Measurements from ENCODE around the gene RNLS. TPM values are rescaled to one million over a fixed set of nuclear protein-coding genes. Genes with fewer than 3 reads are reported as not detected.

The RNLS gene
- total and polyA plus RNA-seq, 2 donors from 2014 or later, result 19.5 to 21.1 TPM

DNA sequence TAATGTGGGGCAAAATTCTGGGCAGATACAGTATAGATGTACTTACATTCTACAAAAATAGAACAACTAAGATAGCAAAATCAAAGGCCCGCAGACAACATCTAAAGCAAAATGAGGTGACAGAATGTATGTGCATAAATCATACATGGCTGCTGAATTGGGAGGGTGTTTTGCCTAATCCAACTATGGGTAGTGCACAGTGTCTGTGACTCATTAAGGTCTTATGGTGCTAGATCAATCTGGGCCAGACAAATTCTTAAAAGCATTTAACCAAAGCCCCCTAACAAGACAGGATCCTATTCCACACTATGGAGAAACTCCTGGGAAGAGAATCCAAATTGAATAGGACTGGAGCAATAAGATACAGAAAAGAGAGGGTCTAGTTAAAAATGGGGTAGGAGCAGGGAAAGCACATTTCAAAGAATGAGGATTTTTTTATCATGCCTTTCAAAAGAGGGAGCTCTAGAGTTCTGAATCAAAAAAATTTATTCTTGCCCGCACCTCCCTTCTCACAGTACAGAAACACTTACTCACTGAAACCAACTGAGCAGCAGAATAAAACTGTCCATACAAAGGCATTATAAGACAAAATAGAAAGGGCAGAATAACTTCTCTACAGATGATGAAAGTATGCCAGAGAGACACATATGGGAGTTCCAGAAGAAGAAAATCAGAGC lies 181.3 kb downstream of the RNLS start:
- FAIRE-seq (no peak), DNase-seq (no peak)
- Histone ChIP-seq H3K9me3 (ENCODE audit: control insufficient read depth in 2 of 3, insufficient read depth in 1 of 3, low read length in 3 of 3) (peaks cover 0 to 3% (median 3%) of the 10 kb centered on the region in 3 donors), H3K36me3 (ENCODE audit: control insufficient read depth in 2 of 3, insufficient read depth in 3 of 3, low read length in 3 of 3) (no peaks in the 10 kb centered on the region), H3K27me3 (ENCODE audit: control insufficient read depth, insufficient read depth, low read length) (no peaks in the 10 kb centered on the region), H3K4me3 (ENCODE audit: low read length in 3 of 3) (no peak overlapping the region), H3K27ac (ENCODE audit: low read depth in 2 of 2, low read length in 2 of 2) (no peak overlapping the region), H3K9ac (ENCODE audit: low read length in 3 of 3) (no peak overlapping the region), H3K4me1 (ENCODE audit: control insufficient read depth in 2 of 3, insufficient read depth in 2 of 3, low read depth in 1 of 3, low read length in 3 of 3) (no peaks in the 10 kb centered on the region)
- intact Hi-C loops (cut with DNase I), result no loop called here
- TF ChIP-seq, protein P1, sequence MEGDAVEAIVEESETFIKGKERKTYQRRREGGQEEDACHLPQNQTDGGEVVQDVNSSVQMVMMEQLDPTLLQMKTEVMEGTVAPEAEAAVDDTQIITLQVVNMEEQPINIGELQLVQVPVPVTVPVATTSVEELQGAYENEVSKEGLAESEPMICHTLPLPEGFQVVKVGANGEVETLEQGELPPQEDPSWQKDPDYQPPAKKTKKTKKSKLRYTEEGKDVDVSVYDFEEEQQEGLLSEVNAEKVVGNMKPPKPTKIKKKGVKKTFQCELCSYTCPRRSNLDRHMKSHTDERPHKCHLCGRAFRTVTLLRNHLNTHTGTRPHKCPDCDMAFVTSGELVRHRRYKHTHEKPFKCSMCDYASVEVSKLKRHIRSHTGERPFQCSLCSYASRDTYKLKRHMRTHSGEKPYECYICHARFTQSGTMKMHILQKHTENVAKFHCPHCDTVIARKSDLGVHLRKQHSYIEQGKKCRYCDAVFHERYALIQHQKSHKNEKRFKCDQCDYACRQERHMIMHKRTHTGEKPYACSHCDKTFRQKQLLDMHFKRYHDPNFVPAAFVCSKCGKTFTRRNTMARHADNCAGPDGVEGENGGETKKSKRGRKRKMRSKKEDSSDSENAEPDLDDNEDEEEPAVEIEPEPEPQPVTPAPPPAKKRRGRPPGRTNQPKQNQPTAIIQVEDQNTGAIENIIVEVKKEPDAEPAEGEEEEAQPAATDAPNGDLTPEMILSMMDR (IDR thresholded peaks at IDR 0.05; ENCODE audit: borderline replicate concordance, extremely low read depth, insufficient read depth), result peak; percentile 31

DNA sequence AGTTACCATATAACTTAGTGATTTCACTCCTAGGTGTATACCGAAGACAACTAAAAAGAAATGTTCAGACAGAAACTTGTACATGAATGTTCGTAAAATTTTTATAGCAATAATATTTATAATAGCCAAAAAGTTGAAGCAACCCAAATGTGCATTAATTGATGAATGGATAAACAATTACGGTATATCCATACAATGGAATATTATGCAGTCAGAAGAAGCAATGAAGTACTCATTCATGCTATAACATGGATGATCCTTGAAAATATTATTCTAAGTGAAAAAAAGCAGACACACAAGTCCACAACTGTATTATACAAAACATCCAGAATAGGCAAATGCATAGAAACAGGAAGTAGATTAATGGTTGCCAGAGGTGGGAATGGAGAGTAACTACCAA lies 183.9 kb downstream of the RNLS start:
- Histone ChIP-seq H3K4me3 (ENCODE audit: low read length in 3 of 3) (no peak overlapping the region), H3K9ac (ENCODE audit: low read length in 3 of 3) (no peak overlapping the region), H3K4me1 (ENCODE audit: control insufficient read depth in 2 of 3, insufficient read depth in 2 of 3, low read depth in 1 of 3, low read length in 3 of 3) (no peaks in the 10 kb centered on the region), H3K9me3 (ENCODE audit: control insufficient read depth in 2 of 3, insufficient read depth in 1 of 3, low read length in 3 of 3) (peaks cover 0 to 12% (median 3%) of the 10 kb centered on the region in 3 donors), H3K27me3 (ENCODE audit: control insufficient read depth, insufficient read depth, low read length) (no peaks in the 10 kb centered on the region), H3K27ac (ENCODE audit: low read depth in 2 of 2, low read length in 2 of 2) (no peak overlapping the region), H3K36me3 (ENCODE audit: control insufficient read depth in 2 of 3, insufficient read depth in 3 of 3, low read length in 3 of 3) (no peaks in the 10 kb centered on the region)
- intact Hi-C loops (cut with DNase I), result no loop called here
- DNase-seq (no peak), FAIRE-seq (no peak)
- TF ChIP-seq, protein P1 (IDR thresholded peaks at IDR 0.05; ENCODE audit: borderline replicate concordance, extremely low read depth, insufficient read depth), result no peak

DNA sequence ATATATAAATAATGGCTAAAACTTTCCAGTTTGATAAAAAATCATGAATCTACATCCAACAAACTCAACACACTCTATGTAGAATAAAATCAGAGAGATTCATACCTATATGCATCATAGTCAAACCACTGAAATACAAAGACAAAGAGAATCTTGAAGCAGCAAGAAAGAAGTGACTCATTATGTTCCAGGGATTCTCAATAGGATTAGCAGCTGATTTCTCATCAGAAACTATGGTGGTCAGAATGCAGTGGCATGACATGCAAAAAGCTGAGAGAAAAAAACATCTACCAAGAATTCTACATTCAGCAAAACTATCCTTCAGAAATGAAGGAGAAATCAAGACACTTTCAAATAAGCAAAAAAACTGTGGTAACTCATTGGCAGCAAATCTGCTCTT lies 187.4 kb downstream of the RNLS start:
- Histone ChIP-seq H3K36me3 (ENCODE audit: control insufficient read depth in 2 of 3, insufficient read depth in 3 of 3, low read length in 3 of 3) (no peaks in the 10 kb centered on the region), H3K9me3 (ENCODE audit: control insufficient read depth in 2 of 3, insufficient read depth in 1 of 3, low read length in 3 of 3) (peaks cover 0 to 12% (median 3%) of the 10 kb centered on the region in 3 donors), H3K4me1 (ENCODE audit: control insufficient read depth in 2 of 3, insufficient read depth in 2 of 3, low read depth in 1 of 3, low read length in 3 of 3) (no peaks in the 10 kb centered on the region), H3K4me3 (ENCODE audit: low read length in 3 of 3) (no peak overlapping the region), H3K9ac (ENCODE audit: low read length in 3 of 3) (no peak overlapping the region), H3K27me3 (ENCODE audit: control insufficient read depth, insufficient read depth, low read length) (no peaks in the 10 kb centered on the region), H3K27ac (ENCODE audit: low read depth in 2 of 2, low read length in 2 of 2) (no peak overlapping the region)
- intact Hi-C loops (cut with DNase I), result no loop called here
- DNase-seq (no peak), FAIRE-seq (no peak)
- TF ChIP-seq, protein P1 (IDR thresholded peaks at IDR 0.05; ENCODE audit: borderline replicate concordance, extremely low read depth, insufficient read depth), result no peak
